ENCODE measurements around the gene ADGRG2.

ADGRG2 gene

DNA sequence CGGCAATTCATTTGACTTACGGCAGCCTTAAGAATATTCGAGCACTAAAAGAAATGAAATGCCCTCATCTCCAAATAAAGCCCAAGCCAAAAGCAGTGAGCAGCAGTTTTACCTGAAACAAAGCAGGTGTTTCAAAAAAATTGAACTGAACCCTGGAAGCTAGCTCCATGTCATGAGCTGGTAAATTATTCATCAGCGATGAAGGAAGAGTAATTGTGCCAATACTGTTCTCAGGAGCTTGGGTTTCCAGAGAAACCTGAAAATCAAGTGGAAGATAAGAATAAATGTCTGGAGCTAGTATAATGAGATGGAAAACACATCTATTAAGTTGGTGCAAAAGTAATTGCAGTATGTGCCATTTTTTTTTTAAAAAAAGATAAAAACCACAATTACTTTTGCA is 114.4 kb downstream of the ADGRG2 start:
- Histone ChIP-seq H3K4me3 (ENCODE audit: low read depth in 1 of 2, low read length in 2 of 2) (no peak overlapping the region), H3K36me3 (ENCODE audit: insufficient read depth, low read length) (no peaks in the 10 kb centered on the region), H3K4me1 (ENCODE audit: insufficient read depth, low read length) (no peaks in the 10 kb centered on the region), H3K27me3 (ENCODE audit: insufficient read depth, low read length, poor library complexity) (no peaks in the 10 kb centered on the region), H4K20me1 (ENCODE audit: insufficient read depth, low read length) (no peaks in the 10 kb centered on the region), H3K9ac (ENCODE audit: low read depth, low read length) (no peak overlapping the region), H3K4me2 (ENCODE audit: insufficient read depth, low read length) (no peak overlapping the region), H3K9me3 (ENCODE audit: insufficient read depth, low read length, severe bottlenecking) (no peaks in the 10 kb centered on the region), H2AFZ (ENCODE audit: low read depth, low read length) (no peak overlapping the region), H3K79me2 (ENCODE audit: insufficient read depth, low read length) (no peaks in the 10 kb centered on the region), H3K27ac (ENCODE audit: low read length) (no peak overlapping the region)
- no peak for ATAC-seq (ENCODE audit: insufficient read depth, low read depth)
- TF ChIP-seq, protein P1, sequence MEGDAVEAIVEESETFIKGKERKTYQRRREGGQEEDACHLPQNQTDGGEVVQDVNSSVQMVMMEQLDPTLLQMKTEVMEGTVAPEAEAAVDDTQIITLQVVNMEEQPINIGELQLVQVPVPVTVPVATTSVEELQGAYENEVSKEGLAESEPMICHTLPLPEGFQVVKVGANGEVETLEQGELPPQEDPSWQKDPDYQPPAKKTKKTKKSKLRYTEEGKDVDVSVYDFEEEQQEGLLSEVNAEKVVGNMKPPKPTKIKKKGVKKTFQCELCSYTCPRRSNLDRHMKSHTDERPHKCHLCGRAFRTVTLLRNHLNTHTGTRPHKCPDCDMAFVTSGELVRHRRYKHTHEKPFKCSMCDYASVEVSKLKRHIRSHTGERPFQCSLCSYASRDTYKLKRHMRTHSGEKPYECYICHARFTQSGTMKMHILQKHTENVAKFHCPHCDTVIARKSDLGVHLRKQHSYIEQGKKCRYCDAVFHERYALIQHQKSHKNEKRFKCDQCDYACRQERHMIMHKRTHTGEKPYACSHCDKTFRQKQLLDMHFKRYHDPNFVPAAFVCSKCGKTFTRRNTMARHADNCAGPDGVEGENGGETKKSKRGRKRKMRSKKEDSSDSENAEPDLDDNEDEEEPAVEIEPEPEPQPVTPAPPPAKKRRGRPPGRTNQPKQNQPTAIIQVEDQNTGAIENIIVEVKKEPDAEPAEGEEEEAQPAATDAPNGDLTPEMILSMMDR (IDR thresholded peaks at IDR 0.05; ENCODE audit: borderline replicate concordance, extremely low read depth, low read length, poor library complexity, severe bottlenecking) = no peak
- no peak for TF ChIP-seq EZH2 (IDR thresholded peaks at IDR 0.05; ENCODE audit: borderline replicate concordance, low read depth, low read length, severe bottlenecking)
- no peak for DNase-seq

DNA sequence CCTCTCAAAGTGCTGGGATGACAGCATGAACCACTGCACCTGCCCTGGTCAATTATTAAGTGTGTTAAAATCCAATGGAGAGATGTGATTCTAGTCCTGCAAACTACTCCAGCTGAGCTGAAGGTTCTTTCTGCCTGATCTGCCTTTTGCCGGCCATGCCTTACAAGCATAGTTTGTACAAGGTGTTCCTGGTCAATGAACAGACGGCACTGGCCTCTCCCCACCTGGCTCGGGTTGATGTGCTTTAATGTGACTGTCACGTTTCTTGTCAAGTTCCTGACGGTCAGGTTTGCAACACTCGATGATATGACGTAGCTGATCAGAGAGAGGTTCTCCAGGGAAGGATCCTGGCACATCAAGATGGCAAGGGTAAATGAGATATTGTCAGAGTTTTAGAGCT is 115.3 kb downstream of the ADGRG2 start:
- H3K9me3 ChIP-seq (ENCODE audit: insufficient read depth, low read length, severe bottlenecking) = no peaks in the 10 kb centered on the region
- no peak overlapping the region for H3K27ac ChIP-seq (ENCODE audit: low read length)
- H3K4me1 ChIP-seq (ENCODE audit: insufficient read depth, low read length) = no peaks in the 10 kb centered on the region
- no peaks in the 10 kb centered on the region for H3K36me3 ChIP-seq (ENCODE audit: insufficient read depth, low read length)
- DNase-seq = no peak
- H3K79me2 ChIP-seq (ENCODE audit: insufficient read depth, low read length) = no peaks in the 10 kb centered on the region
- no peaks in the 10 kb centered on the region for H3K27me3 ChIP-seq (ENCODE audit: insufficient read depth, low read length, poor library complexity)
- no peak overlapping the region for H2AFZ ChIP-seq (ENCODE audit: low read depth, low read length)
- TF ChIP-seq, protein P1 (IDR thresholded peaks at IDR 0.05; ENCODE audit: borderline replicate concordance, extremely low read depth, low read length, poor library complexity, severe bottlenecking) = no peak
- no peak for TF ChIP-seq EZH2 (IDR thresholded peaks at IDR 0.05; ENCODE audit: borderline replicate concordance, low read depth, low read length, severe bottlenecking)
- no peaks in the 10 kb centered on the region for H4K20me1 ChIP-seq (ENCODE audit: insufficient read depth, low read length)
- H3K4me2 ChIP-seq (ENCODE audit: insufficient read depth, low read length) = no peak overlapping the region
- ATAC-seq (ENCODE audit: insufficient read depth, low read depth) = no peak
- no peak overlapping the region for H3K9ac ChIP-seq (ENCODE audit: low read depth, low read length)
- no peak overlapping the region for H3K4me3 ChIP-seq (ENCODE audit: low read depth in 1 of 2, low read length in 2 of 2)

DNA sequence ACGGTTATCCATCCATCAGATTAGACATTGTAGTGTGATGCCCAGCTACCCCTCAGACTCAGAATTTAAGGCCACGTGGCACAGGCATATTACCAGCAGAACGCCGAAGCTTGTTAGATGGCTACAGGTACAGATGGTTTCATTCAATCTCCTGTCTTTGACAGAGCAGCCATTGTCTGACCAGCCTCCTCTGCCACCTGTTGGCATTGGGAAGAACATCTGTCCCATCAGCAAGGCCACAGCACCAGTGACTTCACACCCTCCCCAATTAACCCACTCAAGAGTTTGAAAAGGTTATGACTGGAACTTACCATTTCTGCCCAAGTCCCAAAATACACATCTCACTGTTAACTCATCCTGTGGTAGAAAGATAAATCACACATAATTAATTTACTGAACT is 116.4 kb downstream of the ADGRG2 start:
- Histone ChIP-seq H2AFZ (ENCODE audit: low read depth, low read length) (no peak overlapping the region), H3K27me3 (ENCODE audit: insufficient read depth, low read length, poor library complexity) (no peaks in the 10 kb centered on the region), H3K4me3 (ENCODE audit: low read depth in 1 of 2, low read length in 2 of 2) (no peak overlapping the region), H3K4me2 (ENCODE audit: insufficient read depth, low read length) (no peak overlapping the region), H3K9ac (ENCODE audit: low read depth, low read length) (no peak overlapping the region), H3K9me3 (ENCODE audit: insufficient read depth, low read length, severe bottlenecking) (no peaks in the 10 kb centered on the region), H3K36me3 (ENCODE audit: insufficient read depth, low read length) (no peaks in the 10 kb centered on the region), H3K79me2 (ENCODE audit: insufficient read depth, low read length) (no peaks in the 10 kb centered on the region), H3K4me1 (ENCODE audit: insufficient read depth, low read length) (no peaks in the 10 kb centered on the region), H3K27ac (ENCODE audit: low read length) (no peak overlapping the region), H4K20me1 (ENCODE audit: insufficient read depth, low read length) (no peaks in the 10 kb centered on the region)
- TF ChIP-seq EZH2 (IDR thresholded peaks at IDR 0.05; ENCODE audit: borderline replicate concordance, low read depth, low read length, severe bottlenecking) = no peak
- TF ChIP-seq, protein P1 (IDR thresholded peaks at IDR 0.05; ENCODE audit: borderline replicate concordance, extremely low read depth, low read length, poor library complexity, severe bottlenecking) = no peak
- ATAC-seq (ENCODE audit: insufficient read depth, low read depth) = no peak
- no peak for DNase-seq

DNA sequence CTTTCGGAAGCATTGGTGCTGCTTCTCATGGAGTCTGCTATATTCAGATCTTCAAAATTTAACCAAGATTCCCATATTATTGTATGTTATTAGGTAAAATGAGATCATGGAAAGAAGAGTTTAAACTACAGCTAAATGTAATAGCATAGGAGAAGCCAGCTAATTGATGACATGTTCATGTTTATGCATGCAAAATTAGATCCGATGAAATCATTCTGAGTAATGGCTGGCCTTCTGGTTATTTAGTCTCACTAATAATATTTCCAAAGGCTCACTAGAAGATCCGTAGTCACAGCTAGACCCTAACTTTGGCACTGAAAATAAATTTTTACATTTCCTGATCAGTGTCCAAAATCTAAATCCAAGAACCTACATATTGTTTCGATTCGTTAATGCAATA is 118.5 kb downstream of the ADGRG2 start:
- H3K4me3 ChIP-seq (ENCODE audit: low read depth in 1 of 2, low read length in 2 of 2) = no peak overlapping the region
- H3K4me1 ChIP-seq (ENCODE audit: insufficient read depth, low read length) = no peaks in the 10 kb centered on the region
- no peak for ATAC-seq (ENCODE audit: insufficient read depth, low read depth)
- no peaks in the 10 kb centered on the region for H3K27me3 ChIP-seq (ENCODE audit: insufficient read depth, low read length, poor library complexity)
- H3K4me2 ChIP-seq (ENCODE audit: insufficient read depth, low read length) = no peak overlapping the region
- no peaks in the 10 kb centered on the region for H4K20me1 ChIP-seq (ENCODE audit: insufficient read depth, low read length)
- TF ChIP-seq, protein P1 (IDR thresholded peaks at IDR 0.05; ENCODE audit: borderline replicate concordance, extremely low read depth, low read length, poor library complexity, severe bottlenecking) = no peak
- no peak for TF ChIP-seq EZH2 (IDR thresholded peaks at IDR 0.05; ENCODE audit: borderline replicate concordance, low read depth, low read length, severe bottlenecking)
- DNase-seq = no peak
- H2AFZ ChIP-seq (ENCODE audit: low read depth, low read length) = no peak overlapping the region
- H3K36me3 ChIP-seq (ENCODE audit: insufficient read depth, low read length) = no peaks in the 10 kb centered on the region
- H3K9me3 ChIP-seq (ENCODE audit: insufficient read depth, low read length, severe bottlenecking) = no peaks in the 10 kb centered on the region
- H3K79me2 ChIP-seq (ENCODE audit: insufficient read depth, low read length) = no peaks in the 10 kb centered on the region
- H3K9ac ChIP-seq (ENCODE audit: low read depth, low read length) = no peak overlapping the region
- H3K27ac ChIP-seq (ENCODE audit: low read length) = no peak overlapping the region
